RKO (cell line): ENCODE data around the gene NR1H2.

ENCODE experiments used
- DNase-seq: peaks from one replicate; pipeline ENCODE4 v3.0.0-alpha.2; 2016; ENCODE audit warnings: low spot score

Gene NR1H2

DNA sequence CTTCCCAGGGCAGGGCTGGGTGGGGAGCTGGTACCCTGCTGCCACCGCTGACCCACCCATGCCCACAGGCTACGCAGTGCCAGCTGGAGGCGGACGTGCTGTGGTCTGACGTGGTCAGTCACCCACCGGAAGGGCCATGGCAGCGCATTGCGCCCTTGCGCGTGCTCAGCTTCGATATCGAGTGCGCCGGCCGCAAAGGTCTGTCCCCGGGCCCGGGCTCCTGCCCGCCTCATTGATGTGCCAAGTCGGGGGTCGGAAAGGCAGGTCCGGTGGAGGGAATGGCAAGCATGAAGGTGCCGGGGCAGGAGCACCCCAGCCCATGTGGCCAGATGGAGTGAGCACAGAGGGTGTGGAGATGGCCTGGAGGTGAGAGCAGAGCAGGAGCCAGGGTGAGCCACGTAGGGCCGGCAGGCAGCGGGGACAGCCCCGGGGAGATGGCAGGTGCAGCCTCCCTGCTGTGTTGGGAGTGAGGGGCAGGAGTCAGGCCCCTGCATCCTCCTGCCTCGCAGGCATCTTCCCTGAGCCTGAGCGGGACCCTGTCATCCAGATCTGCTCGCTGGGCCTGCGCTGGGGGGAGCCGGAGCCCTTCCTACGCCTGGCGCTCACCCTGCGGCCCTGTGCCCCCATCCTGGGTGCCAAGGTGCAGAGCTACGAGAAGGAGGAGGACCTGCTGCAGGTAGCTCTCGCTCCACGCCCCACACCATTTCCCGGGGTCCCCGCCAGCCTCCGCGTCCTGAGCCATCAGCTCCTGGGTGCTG, 26.5 kb downstream of the NR1H2 start:
- no peak for DNase-seq

DNA sequence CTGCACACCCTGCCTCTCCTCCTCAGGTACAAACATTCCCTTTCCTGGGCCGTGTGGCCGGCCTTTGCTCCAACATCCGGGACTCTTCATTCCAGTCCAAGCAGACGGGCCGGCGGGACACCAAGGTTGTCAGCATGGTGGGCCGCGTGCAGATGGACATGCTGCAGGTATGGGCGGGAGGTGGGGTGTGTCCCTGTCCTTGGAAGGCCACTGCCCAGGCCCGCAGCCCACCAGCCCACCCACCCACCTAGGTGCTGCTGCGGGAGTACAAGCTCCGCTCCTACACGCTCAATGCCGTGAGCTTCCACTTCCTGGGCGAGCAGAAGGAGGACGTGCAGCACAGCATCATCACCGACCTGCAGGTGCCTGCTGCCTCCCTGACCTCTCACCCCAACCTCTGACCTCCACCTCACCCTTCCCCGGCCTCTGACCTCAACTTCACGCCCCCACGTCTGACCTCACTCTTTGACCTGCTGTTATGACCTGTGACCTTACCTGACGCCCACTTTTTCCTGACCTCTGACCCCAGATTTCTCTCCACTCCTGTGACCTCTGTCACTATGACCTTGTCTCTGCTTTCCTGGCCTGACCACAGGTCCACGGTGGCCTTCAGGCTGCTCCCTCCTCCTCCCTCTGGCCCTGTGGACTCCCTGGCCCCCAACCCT, 30.0 kb downstream of the NR1H2 start:
- DNase-seq = no peak

GRCh38 chr19:50406829-50407228, 30.6 kb downstream of the NR1H2 start:
- DNase-seq = no peak

DNA sequence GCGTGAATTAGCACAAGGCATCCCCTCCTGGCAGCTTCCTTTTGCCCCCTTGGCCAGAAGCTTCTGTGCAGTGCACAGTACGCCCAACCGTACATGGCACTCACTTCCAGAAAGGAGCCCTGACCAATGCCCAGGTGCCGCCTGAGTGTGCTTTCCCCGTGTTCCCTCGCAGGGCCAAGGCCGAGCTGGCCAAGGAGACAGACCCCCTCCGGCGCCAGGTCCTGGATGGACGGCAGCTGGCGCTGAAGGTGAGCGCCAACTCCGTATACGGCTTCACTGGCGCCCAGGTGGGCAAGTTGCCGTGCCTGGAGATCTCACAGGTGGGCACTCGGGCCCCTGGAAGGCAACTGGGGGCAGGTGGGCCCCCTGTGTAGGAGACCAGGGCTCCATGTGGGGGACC, 33.1 kb downstream of the NR1H2 start:
- DNase-seq = no peak

GRCh38 chr19:50410109-50410508, 33.9 kb downstream of the NR1H2 start:
- no peak for DNase-seq

GRCh38 chr19:50412419-50412818, 36.2 kb downstream of the NR1H2 start:
- DNase-seq = no peak

DNA sequence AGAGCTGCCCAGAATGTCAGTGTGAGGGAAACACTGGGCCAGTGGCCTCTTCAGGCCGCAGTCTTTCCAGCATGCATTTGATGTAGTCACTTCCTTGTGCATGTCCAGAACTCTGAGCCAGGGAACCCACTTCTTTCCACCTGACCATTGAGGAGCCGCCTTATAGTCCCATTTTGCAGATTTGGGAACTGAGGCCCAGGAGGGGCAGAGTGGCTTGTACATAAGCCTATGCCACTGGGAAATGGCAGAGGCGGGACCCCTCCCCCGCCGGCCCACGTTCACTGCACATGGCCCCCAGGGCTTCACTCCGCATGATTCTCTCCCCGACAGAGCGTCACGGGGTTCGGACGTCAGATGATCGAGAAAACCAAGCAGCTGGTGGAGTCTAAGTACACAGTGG, 36.8 kb downstream of the NR1H2 start:
- DNase-seq = no peak

DNA sequence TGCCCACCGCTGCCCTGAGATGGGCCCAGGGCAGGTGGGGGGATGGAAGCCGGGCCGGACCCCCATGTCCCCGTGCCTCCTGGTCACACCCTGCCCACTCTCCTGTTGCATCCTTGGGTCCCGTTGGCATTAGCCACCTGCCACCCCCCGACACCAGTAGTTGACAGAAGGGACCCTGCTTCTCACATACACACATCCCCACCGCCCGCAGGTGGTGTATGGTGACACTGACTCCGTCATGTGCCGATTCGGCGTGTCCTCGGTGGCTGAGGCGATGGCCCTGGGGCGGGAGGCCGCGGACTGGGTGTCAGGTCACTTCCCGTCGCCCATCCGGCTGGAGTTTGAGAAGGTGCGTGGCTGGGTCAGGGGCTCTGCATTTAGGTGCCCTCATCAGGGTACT, 37.3 kb downstream of the NR1H2 start:
- DNase-seq = no peak

DNA sequence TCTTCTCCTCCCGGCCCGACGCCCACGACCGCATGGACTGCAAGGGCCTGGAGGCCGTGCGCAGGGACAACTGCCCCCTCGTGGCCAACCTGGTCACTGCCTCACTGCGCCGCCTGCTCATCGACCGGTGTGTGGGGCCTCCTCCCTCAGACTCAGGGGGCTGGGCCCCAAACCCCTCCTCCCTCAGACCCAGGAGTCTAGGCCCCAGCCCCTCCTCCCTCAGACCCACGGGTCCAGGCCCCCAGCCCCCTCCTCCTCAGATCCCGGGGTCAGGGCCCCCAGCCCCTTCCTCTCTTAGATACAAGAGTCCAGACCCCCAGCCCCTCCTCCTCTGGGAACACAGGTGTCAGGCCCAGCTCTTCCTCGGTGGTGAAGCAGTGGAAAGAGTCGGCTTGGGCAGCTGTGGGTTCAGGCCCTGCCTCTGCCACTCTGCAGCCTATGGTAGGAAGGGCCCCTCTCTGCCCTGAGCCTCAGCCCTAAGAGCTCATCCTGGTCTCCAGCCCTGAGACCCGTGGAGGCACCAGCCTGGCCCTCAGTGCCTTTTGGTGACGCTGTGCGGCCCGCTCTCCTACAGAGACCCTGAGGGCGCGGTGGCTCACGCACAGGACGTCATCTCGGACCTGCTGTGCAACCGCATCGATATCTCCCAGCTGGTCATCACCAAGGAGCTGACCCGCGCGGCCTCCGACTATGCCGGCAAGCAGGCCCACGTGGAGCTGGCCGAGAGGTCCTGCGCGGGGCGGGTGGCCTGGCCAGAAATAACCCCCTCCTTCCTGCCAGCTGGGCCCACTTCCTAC, 38.8 kb downstream of the NR1H2 start:
- DNase-seq = no peak

GRCh38 chr19:50415661-50416033, 39.4 kb downstream of the NR1H2 start:
- no peak for DNase-seq

GRCh38 chr19:50416034-50416977, 40.0 kb downstream of the NR1H2 start:
- no peak for DNase-seq

- DNase-seq = no peak
Observed at GRCh38 chr19:50417111-50418081, 41.1 kb downstream of the NR1H2 start.

DNA sequence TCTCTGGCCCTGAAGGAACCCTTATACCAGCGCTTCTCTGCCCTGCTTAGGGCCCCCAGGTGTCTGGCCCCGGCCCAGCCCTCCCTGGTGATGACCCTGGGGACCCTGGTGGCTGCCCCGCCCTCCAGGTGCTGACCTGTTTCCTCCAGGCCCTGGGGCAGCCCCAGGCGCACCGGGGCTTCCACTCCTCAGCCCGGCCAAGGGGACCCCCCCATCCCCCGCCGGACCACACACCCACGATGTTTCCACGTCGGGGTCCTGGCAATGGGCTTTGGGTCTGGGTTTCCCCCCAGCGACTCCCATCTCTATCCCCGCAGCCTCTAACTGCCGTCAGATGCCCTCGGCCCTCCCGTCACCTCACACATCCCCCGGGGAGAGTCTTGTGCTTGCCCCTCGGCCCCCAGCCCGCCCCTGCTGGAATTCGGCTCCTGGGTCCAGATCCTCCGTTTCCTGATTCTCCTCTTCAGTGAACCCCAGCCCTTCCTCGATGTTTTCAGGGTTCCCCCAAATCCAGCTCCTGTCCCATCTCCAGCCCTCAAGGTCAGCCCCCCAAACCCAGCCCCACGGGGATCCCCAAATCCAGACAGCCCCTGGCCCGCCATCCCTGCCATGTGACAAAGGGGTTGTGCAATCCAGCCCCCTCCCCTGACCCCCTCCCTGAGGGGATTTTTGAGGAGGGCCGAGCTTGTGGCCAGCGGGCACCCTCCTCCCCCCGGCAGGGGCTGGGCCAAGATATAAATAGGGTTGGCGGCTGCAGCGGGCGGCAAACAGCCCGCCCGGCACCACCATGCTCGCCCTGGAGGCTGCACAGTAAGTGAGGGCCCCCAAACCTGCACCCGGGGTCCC, 42.1 kb downstream of the NR1H2 start, which contains the start of gene SPIB:
Gene SPIB, plus strand, starts transcription at position 763 of the 846 bp plus-strand sequence. Its CDS starts 25 bp downstream, at position 788.
- DNase-seq = no peak

GRCh38 chr19:50419022-50419579, 42.8 kb downstream of the NR1H2 start:
- DNase-seq = no peak

GRCh38 chr19:50419580-50420035, 43.4 kb downstream of the NR1H2 start:
- no peak for DNase-seq

GRCh38 chr19:50420127-50420526, 43.9 kb downstream of the NR1H2 start:
- DNase-seq = no peak

DNA sequence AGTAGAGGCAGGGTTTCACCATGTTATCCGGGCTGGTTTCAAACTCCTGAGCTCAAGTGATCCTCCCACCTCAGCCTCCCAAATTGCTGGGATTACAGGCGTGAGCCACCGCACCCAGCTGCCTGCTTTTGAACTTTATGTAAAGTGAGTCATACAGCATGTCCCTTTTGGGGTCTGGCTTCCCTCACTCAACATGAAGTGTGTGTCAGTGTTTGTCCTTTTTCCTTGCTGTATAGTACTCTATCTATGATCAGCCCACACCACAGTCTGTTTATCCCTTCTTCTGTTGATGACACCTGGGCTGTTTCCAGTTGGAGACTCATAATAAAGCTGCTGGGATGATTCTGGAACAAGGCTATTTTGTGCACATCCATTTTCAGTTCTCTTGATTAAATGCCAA, 44.6 kb downstream of the NR1H2 start:
- DNase-seq = no peak

GRCh38 chr19:50422397-50423278, 46.4 kb downstream of the NR1H2 start:
- DNase-seq = no peak
